Epithelial cell of prostate (primary cell): ENCODE measurements around the gene PRAMEF33.
"Not testable (repeated sequence)": the region's sequence is repeated elsewhere in the genome, so short reads cannot be mapped to it uniquely, and the experiment has no call there.

Experiments
- DNase-seq: peaks from one replicate; pipeline ENCODE4 v3.0.0-alpha.2; 2011; ENCODE audit warnings: low read depth, low spot score
- H3K27ac ChIP-seq: fragments of 450-650 bp; 2 replicates; pipeline ENCODE4 v1.5.1; 2017; ENCODE audit warnings: mild to moderate bottlenecking

The PRAMEF33 gene

GRCh38 chr1:13303239-13303638, at the start of gene PRAMEF33:
TSS of gene PRAMEF33 (plus strand) at chr1:13303539. CDS start at chr1:13305955, 2,416 bp downstream.
- H3K27ac ChIP-seq, DNase-seq: not testable (repeated sequence)

DNA sequence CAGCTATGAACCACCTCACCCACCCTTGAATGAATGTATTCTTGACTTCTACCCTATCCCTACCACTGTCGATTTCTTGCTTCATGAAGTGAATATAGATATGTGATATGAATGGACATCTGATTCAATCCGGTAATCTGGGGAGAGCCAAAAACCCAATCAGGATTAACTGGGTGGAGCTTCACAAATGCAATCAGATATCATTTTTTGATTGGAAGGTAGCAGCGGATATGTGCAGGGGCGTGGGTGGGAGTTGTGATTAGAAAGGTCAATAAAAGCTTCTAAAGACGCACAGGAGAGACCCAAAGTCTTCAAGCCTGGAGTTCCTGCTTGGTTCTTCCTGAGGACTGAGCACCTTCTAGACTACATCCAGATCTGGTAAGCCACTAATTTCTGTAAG, 49.4 kb upstream of the PRAMEF33 start, which contains the start of gene PRAMEF5:
PRAMEF5 (plus strand) TSS at position 301 of the 400 bp plus-strand sequence. CDS start 5,071 bp downstream, outside the sequence.
- H3K27ac ChIP-seq, DNase-seq: not testable (repeated sequence)

GRCh38 chr1:13265124-13265523, 38.2 kb upstream of the PRAMEF33 start:
- DNase-seq, H3K27ac ChIP-seq: not testable (repeated sequence)

GRCh38 chr1:13277016-13277415, 26.3 kb upstream of the PRAMEF33 start:
- not testable (repeated sequence) for H3K27ac ChIP-seq, DNase-seq

GRCh38 chr1:13279617-13280016, 23.7 kb upstream of the PRAMEF33 start:
- DNase-seq, H3K27ac ChIP-seq: not testable (repeated sequence)

DNA sequence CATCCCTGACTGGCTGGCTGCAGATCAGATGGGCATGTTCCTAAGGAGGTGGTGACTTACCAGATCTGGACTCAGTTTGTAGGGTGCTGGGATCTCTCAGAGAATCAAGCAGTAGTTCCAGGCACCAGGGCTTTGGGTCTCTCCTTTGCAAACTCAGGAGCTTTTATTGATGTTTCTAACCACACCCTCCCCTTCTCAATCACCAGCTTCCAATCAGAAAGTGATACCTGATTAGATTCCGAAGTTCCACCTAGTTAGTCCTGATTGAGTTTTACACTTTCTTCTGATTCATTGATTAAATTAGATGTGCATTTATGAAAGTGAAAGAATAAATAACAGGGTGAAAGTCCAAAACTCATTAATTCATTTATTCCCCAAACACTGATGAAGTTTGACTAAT, 18.3 kb upstream of the PRAMEF33 start, which contains the start of gene PRAMEF8:
PRAMEF8 (minus strand) TSS at position 101 of the 400 bp plus-strand sequence. CDS start 1,046 bp downstream, outside the sequence.
- H3K27ac ChIP-seq, DNase-seq: not testable (repeated sequence)

DNA sequence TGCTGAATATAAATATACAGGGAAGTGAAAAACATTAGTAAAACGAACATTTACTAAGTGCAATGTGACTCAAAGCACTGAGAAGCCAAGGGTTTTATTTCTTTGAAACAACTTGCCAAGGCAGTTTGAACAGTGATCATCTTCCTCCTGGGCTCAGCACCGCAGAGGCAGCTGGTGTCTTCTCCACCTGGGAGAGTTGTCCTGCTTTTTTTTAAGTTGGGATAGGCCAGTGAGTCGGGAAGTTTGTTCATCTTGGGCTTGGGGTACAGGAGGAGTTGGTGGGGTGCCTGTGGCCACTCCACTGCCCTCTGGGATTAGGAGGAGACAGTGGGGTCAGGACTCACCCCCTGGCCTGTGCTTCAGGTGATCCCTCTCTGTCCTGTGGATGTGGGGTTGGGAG, 14.3 kb upstream of the PRAMEF33 start:
- H3K27ac ChIP-seq, DNase-seq: not testable (repeated sequence)

DNA sequence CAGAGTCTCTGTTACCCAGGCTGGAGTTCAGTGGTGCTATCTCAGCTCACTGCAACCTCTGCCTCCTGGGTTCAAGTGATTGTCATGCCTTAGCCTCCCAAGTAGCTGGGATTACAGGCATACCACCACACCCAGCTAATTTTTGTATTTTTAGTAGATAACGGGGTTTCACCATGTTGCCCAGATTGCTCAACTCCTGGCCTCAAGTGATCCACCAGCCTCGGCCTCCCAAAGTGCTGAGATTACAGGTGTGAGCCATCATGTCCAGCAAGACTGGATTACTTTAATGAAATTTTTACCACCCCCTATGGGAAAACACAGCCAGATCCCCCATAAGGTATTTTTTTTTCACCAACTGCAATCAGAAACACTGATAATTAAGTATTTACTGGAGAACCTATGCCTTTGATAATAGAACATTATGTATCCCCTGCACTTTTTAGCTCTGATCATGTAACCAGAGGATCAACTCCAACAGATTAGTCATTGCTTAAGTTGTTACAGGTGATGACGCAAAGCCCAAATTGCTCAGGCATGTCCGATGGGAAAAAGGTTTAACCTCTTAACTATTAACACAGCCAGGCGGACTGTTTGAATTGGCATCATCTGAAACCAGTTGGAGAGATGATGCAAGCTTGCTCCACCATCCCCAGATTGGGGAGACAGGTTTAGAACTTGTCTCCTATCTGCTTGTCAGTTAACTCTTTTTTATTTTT, 6.0 kb upstream of the PRAMEF33 start:
- not testable (repeated sequence) for DNase-seq, H3K27ac ChIP-seq

DNA sequence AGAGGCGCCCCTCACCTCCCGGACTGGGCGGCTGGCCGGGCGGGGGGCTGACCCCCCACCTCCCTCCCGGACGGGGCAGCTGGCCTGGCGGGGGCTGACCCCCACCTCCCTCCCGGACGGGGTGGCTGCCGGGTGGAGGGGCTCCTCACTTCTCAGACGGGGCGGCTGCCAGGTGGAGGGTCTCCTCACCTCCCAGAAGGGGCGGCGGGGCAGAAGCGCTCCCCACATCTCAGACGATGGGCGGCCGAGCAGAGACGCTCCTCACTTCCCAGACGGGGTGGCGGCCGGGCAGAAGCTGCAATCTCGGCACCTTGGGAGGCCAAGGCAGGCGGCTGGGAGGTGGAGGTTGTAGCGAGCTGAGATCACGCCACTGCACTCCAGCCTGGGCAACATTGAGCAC, 4.6 kb upstream of the PRAMEF33 start:
- H3K27ac ChIP-seq, DNase-seq: not testable (repeated sequence)

- H3K27ac ChIP-seq, DNase-seq: not testable (repeated sequence)
Measured at GRCh38 chr1:13302197-13302596, 1.1 kb upstream of the PRAMEF33 start.

DNA sequence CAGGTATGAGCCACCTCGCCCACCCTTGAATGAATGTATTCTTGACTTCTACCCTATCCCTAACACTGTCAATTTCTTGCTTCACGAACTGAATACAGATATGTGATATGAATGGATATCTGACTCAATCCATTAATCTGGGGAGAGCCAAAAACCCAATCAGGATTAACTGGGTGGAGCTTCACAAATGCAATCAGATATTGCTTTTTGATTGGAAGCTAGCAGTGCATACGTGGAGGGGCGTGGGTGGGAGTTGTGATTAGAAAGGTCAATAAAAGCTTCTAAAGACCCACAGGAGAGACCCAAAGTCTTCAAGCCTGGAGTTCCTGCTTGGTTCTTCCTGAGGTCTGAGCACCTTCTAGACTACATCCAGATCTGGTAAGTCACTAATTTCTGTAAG, 11.9 kb downstream of the PRAMEF33 start, which contains the start of gene PRAMEF15:
PRAMEF15 (plus strand) TSS at position 301 of the 400 bp plus-strand sequence. CDS start 2,827 bp downstream, outside the sequence.
- not testable (repeated sequence) for H3K27ac ChIP-seq, DNase-seq

- not testable (repeated sequence) for DNase-seq, H3K27ac ChIP-seq
Measured at GRCh38 chr1:13342496-13342895, 39.2 kb downstream of the PRAMEF33 start.

DNA sequence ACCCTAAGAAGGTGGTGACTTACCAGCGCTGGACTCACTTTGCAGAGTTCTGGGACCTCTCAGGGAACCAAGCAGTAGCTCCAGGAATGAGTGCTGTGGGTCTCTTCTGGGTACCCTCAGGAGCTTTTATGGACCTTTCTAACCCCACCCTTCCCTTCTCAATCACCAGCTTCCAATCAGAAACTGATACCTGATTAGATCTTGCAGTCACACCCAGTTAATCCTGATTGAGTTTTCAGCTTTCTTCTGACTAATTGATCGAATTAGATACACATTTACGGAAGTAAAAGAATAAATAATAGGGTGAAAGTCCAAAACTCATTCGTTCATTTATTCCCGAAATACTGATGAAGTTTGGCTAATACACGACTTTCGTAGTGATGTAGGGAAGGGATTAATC, 43.7 kb downstream of the PRAMEF33 start, which contains the start of gene PRAMEF14:
PRAMEF14 (minus strand) TSS at position 101 of the 400 bp plus-strand sequence. CDS start 1,820 bp downstream, outside the sequence.
- DNase-seq, H3K27ac ChIP-seq: not testable (repeated sequence)

DNA sequence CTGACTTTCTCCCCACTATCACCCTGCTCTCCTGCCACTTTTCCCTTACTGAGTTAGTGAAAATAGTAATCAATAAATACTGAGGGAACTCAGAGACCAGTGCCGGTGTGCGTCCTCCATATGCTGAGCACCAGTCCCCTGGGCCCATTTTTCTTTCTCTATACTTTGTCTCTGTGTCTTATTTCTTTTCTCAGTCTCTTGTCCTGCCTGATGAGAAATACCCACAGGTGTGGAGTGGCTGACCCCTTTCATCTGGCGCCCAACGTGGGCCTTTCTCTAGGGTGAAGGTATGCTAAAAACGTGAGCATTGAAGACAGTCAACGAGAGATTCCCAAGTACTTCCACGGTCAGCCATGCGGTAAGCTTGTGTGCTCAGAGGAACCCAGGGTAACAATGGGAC, 50.1 kb downstream of the PRAMEF33 start:
- H3K27ac ChIP-seq, DNase-seq: not testable (repeated sequence)

- not testable (repeated sequence) for DNase-seq, H3K27ac ChIP-seq
Measured at GRCh38 chr1:13354475-13354874, 51.1 kb downstream of the PRAMEF33 start.

DNA sequence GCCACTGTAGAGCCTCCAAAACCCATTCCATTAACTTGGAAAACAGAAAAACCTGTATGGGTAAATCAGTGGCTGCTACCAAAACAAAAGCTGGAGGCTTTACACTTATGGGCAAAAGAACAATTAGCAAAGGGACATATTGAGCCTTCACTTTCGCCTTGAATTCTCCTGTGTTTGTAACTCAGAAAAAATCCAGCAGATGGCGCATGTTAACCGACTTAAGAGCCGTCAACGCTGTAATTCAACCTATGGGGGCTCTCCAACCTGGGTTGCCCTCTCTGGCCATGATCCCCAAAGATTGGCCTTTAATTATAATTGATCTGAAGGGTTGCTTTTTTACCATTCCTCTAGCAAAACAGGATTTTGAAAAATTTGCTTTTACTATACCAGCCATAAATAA, 53.4 kb downstream of the PRAMEF33 start:
- not testable (repeated sequence) for H3K27ac ChIP-seq
- DNase-seq, result peak; percentile 6
